ENCODE results near the gene CSNK1D.

The CSNK1D gene

GRCh38 chr17:82295472-82295814 is 21.9 kb upstream of the CSNK1D start:
- no peak for DNase-seq (ENCODE audit: low read depth in 2 of 2)

GRCh38 chr17:82294064-82294773 is 20.7 kb upstream of the CSNK1D start:
- DNase-seq (ENCODE audit: low read depth in 2 of 2): no peak

GRCh38 chr17:82292251-82293154 is 19.0 kb upstream of the CSNK1D start:
- DNase-seq (ENCODE audit: low read depth in 2 of 2): peak; percentile 95

DNA sequence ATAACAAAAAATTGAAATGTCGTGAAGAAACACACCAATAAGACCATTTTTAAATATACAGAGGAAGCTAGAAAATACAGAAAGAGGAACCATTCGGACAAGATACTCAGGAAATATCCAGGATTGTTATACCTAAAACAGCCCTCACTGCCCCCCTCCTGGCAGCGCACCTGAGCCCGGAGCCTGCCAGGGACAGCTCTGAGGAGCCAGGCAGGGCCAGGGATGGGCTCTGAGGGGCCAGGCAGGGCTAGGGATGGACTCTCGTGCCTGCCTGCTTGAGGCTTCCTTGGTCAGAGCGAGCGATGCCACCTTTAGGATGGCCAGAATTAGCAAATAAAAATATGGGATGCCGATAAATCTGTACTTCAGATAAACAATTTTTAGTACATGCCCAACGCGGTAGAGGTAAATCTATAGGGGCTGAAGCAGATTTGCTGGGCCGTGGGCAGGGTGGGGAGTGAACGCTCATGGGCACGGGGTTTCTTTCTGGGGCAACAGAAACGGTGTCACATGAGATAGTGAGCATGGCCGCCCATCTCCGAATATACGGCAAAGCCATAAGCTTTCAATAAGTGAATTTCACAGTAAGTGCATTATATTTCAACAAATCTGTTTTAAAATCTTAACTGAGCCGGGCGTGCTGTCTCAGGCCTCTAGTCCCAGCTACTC is 18.2 kb upstream of the CSNK1D start:
- DNase-seq (ENCODE audit: low read depth in 2 of 2): no peak

DNA sequence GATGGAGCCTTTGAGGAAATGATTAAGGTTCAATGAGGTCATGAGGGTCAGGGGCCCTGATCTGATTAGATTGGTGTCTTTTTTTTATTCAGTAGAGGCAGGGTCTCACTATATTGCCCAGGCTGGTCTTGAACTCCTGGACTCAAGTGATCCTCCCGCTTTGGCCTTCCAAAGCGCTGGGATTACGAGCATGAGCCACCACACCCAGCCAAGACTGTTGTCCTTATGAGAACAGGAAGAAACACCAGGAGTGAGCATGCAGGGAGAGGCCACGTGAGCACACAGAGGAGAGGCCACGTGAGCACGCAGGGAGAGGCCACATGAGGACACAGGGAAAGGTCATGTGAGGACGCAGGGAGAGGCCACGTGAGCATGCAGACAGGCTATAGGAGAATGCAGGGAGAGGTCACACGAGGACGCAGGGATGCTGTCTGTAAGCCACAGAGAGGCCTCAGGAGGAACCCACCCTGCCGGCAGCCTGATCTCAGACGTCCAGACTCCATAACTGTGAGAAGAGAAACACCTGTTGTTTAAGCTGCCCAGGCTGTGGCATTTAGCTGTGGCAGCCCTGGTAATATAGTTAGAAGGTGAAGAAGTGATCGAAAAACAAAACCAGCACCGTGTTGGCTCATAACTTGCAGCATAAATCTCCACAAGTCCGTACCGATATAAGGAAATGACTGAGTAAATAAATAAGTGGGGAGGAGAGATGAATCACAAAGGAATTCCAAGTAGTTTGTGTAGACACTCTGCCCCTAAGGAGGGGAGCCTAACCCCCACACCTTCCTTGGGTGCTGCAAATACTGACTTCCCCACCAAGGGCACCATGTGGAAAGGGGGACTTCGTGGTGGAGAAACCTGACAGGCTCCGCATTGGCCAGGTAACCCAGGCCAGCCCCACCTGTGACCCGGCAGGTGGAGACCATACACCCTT is 14.6 kb upstream of the CSNK1D start:
- no peak for DNase-seq (ENCODE audit: low read depth in 2 of 2)

GRCh38 chr17:82287013-82287867 is 13.7 kb upstream of the CSNK1D start:
- no peak for DNase-seq (ENCODE audit: low read depth in 2 of 2)

- no peak for DNase-seq (ENCODE audit: low read depth in 2 of 2)
Observed at GRCh38 chr17:82285141-82285540, 11.6 kb upstream of the CSNK1D start.

GRCh38 chr17:82283208-82283749 is 9.8 kb upstream of the CSNK1D start:
- DNase-seq (ENCODE audit: low read depth in 2 of 2): no peak

GRCh38 chr17:82282239-82283207 is 9.0 kb upstream of the CSNK1D start:
- no peak for DNase-seq (ENCODE audit: low read depth in 2 of 2)

GRCh38 chr17:82281502-82282238 is 8.2 kb upstream of the CSNK1D start:
- no peak for DNase-seq (ENCODE audit: low read depth in 2 of 2)

DNA sequence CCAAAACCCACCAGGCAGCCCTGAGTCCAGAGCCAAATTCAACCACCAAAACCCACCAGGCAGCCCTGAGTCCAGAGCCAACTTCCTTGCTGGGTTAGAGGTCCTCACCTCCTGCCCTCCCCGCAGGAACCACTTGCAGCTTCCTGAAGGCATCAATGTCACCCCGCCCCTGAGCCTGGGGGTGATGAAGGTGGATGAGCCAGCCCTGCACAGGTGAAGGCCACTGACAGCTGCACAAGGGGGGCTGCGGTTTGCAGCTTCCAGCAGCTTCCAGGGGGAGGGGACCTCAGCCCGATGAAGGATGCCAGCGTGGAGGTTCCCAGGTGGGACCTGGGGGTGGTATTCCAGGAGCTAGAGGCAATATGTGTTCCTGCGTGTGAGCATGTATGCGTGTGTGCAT is 7.6 kb upstream of the CSNK1D start:
- no peak for DNase-seq (ENCODE audit: low read depth in 2 of 2)

GRCh38 chr17:82280537-82280936 is 7.0 kb upstream of the CSNK1D start:
- DNase-seq (ENCODE audit: low read depth in 2 of 2): no peak

GRCh38 chr17:82278786-82279391 is 5.4 kb upstream of the CSNK1D start:
- no peak for DNase-seq (ENCODE audit: low read depth in 2 of 2)

- DNase-seq (ENCODE audit: low read depth in 2 of 2): no peak
Observed at GRCh38 chr17:82278308-82278707, 4.8 kb upstream of the CSNK1D start.

DNA sequence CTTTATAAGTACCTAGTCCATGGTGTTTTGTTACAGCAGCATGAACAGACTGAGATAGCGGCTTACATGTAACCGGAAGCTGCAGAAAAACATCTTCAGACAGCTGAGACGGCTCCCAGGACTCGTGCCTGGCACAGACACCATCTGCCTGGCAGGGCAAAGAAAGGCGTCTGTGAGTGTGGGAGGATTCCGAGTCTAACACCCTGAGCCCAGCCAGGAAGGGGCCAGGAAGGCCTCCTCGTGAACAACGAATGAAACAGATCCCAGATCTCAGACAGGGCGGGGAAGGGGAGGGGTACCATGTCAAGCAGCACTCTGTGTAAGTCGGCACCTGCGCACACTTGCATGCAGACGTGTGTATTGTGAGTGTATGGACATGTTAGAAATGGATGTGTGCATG is 4.4 kb upstream of the CSNK1D start:
- DNase-seq (ENCODE audit: low read depth in 2 of 2): no peak

DNA sequence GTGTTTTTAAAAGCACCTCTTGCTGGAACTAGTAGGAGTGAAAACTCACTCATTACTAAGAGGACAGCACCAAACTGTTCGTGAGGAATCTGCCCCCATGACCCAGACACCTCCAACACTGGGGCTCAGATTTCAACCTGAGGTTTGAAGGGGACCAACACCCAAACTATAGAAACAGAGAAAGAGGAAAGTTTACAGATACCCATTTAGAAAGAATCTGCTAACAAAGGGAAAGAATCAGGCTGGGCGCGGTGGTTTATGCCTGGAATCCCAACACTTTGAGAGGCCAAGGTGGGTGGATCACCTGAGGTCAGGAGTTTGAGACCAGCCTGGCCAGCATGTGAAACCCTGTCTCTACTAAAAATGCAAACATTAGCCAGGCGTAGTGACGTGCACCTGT is 3.4 kb upstream of the CSNK1D start:
- DNase-seq (ENCODE audit: low read depth in 2 of 2): no peak

DNA sequence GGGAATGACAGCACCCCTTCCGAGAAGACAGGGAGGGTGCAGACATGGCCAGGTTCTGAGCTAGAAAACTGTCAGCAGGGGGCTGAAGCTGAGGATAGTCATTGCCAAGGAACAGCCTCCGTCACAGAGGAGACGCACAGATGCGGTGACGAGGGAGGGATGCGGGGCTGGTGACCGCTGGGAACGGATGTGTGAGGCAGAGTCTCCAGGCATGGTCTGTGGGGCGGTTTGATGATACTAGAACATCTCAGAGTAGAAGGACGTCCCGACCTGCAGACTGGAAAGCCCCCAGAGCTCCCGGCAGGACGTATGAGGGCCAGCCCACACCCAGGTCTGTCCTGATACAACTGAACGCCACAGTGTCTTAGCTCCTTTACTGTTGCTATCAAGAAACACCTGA is 1.8 kb upstream of the CSNK1D start:
- DNase-seq (ENCODE audit: low read depth in 2 of 2): no peak

All from fibroblast of skin of left biceps (primary cell).